ENCODE data around the gene NSDHL.

The NSDHL gene

GRCh38 chrX:152831391-152831790 is 528 bp downstream of the NSDHL start:
- TF ChIP-seq CTCF (IDR thresholded peaks at IDR 0.05): no peak

GRCh38 chrX:152832520-152832919 is 1.7 kb downstream of the NSDHL start:
- TF ChIP-seq CTCF (IDR thresholded peaks at IDR 0.05): no peak

- TF ChIP-seq CTCF (IDR thresholded peaks at IDR 0.05): no peak
These were observed 2.5 kb downstream of the NSDHL start for GRCh38 chrX:152833378-152833777.

- TF ChIP-seq CTCF (IDR thresholded peaks at IDR 0.05): no peak
These were observed 12.0 kb downstream of the NSDHL start for GRCh38 chrX:152842772-152843338.

- no peak for TF ChIP-seq CTCF (IDR thresholded peaks at IDR 0.05)
These were observed 13.0 kb downstream of the NSDHL start for GRCh38 chrX:152843852-152844251.

GRCh38 chrX:152844256-152844655 is 13.4 kb downstream of the NSDHL start:
- TF ChIP-seq CTCF (IDR thresholded peaks at IDR 0.05): no peak

GRCh38 chrX:152845618-152846240 is 14.9 kb downstream of the NSDHL start:
- no peak for TF ChIP-seq CTCF (IDR thresholded peaks at IDR 0.05)

GRCh38 chrX:152847281-152847680 is 16.4 kb downstream of the NSDHL start:
- no peak for TF ChIP-seq CTCF (IDR thresholded peaks at IDR 0.05)
